GM18909 (cell line): Measurements from ENCODE around the gene CEP89.
"Not testable (repeated sequence)": the region's sequence is repeated elsewhere in the genome, so short reads cannot be mapped to it uniquely, and the experiment has no call there.

Source experiments
- ATAC-seq: cut with Tn5 transposase; IDR thresholded peaks from one replicate; pipeline ENCODE4 v1.9.1; 2021; ENCODE audit warnings: mild to moderate bottlenecking; ENCODE audit not compliant: unreplicated experiment, poor library complexity

Gene CEP89

GRCh38 chr19:32874605-32875004 lies 97.2 kb downstream of the CEP89 start:
- no peak for ATAC-seq

GRCh38 chr19:32873247-32873959 lies 98.4 kb downstream of the CEP89 start:
- no peak for ATAC-seq

GRCh38 chr19:32872391-32872790 lies 99.4 kb downstream of the CEP89 start:
- no peak for ATAC-seq

- ATAC-seq = no peak
These were observed 100.7 kb downstream of the CEP89 start for GRCh38 chr19:32870981-32871451.

- no peak for ATAC-seq
These were observed 101.7 kb downstream of the CEP89 start for GRCh38 chr19:32869966-32870573.

- no peak for ATAC-seq
These were observed 102.3 kb downstream of the CEP89 start, which contains the start of gene SLC7A9 for GRCh38 chr19:32869369-32869965. Gene SLC7A9 (minus strand): TSS chr19:32869767. CDS start chr19:32868534, 1,233 bp downstream.

GRCh38 chr19:32868206-32868950 lies 103.4 kb downstream of the CEP89 start:
- ATAC-seq = no peak

GRCh38 chr19:32867436-32867835 lies 104.3 kb downstream of the CEP89 start:
- not testable (repeated sequence) for ATAC-seq

GRCh38 chr19:32866564-32867265 lies 105.0 kb downstream of the CEP89 start:
- no peak for ATAC-seq

- no peak for ATAC-seq
These were observed 105.7 kb downstream of the CEP89 start for GRCh38 chr19:32866061-32866460.

- ATAC-seq = no peak
These were observed 106.4 kb downstream of the CEP89 start for GRCh38 chr19:32865326-32865725.

- ATAC-seq = no peak
These were observed 107.3 kb downstream of the CEP89 start for GRCh38 chr19:32864318-32865007.

- ATAC-seq = no peak
These were observed 107.9 kb downstream of the CEP89 start for GRCh38 chr19:32863841-32864240.

GRCh38 chr19:32863301-32863700 lies 108.5 kb downstream of the CEP89 start:
- no peak for ATAC-seq

- ATAC-seq = no peak
These were observed 109.0 kb downstream of the CEP89 start for GRCh38 chr19:32862741-32863140.

GRCh38 chr19:32862173-32862572 lies 109.6 kb downstream of the CEP89 start:
- ATAC-seq = no peak

GRCh38 chr19:32861596-32861995 lies 110.2 kb downstream of the CEP89 start:
- ATAC-seq = no peak

GRCh38 chr19:32859591-32859990 lies 112.2 kb downstream of the CEP89 start:
- no peak for ATAC-seq

GRCh38 chr19:32858559-32858958 lies 113.2 kb downstream of the CEP89 start:
- no peak for ATAC-seq

- no peak for ATAC-seq
These were observed 113.6 kb downstream of the CEP89 start for GRCh38 chr19:32858155-32858554.
